Measurements from ENCODE around the gene INPP5A.

The INPP5A gene

DNA sequence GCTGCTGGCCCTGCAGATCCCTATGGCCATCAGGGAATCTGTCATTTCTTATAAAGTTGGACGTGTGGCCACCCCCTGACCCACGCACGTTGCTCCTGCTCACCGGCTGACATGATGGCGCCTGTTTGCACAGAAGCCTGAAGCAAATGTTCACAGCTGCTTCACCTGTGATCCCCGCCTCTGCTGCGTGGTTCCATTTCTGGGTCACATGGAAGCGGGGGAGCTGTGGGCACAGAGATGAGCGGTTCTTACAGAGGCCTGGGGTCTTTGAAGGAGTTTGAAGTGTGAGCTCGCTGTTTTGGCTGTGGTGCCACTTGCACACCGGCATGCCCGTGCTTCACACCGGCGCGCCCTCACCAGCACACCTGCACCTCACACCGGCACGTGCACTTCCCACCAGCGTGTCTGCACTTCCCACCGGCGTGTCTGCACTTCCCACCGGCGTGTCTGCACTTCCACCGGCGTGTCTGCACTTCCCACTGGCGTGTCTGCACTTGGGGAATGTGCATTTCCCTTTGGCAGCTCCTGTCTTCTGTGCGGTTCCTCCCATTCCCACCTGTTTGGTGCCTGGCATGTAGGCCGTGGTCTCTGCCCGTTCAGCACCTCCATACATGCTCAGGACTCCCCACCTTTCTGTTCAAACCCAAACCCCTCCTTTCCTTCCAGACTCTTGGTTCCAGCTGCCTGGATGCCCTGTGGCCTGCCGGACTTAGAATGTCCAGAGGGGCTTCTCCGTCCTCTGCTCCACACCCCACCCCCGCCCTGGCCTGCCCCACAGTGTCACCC is 86.7 kb downstream of the INPP5A start:
- H3K9me3 ChIP-seq (replicated peaks; ENCODE audit: insufficient read depth, low read length) = no peaks in the 10 kb centered on the region
- H3F3A ChIP-seq (ENCODE audit: insufficient read depth, low read length) = no peaks in the 10 kb centered on the region
- no peak overlapping the region for H3K27ac ChIP-seq (ENCODE audit: low read length)
- H2AFZ ChIP-seq (ENCODE audit: low read length) = no peak overlapping the region
- no peak overlapping the region for H3K9ac ChIP-seq (ENCODE audit: low read length)
- no peak overlapping the region for H3K4me2 ChIP-seq (ENCODE audit: low read depth, low read length)
- TF ChIP-seq, protein P1, sequence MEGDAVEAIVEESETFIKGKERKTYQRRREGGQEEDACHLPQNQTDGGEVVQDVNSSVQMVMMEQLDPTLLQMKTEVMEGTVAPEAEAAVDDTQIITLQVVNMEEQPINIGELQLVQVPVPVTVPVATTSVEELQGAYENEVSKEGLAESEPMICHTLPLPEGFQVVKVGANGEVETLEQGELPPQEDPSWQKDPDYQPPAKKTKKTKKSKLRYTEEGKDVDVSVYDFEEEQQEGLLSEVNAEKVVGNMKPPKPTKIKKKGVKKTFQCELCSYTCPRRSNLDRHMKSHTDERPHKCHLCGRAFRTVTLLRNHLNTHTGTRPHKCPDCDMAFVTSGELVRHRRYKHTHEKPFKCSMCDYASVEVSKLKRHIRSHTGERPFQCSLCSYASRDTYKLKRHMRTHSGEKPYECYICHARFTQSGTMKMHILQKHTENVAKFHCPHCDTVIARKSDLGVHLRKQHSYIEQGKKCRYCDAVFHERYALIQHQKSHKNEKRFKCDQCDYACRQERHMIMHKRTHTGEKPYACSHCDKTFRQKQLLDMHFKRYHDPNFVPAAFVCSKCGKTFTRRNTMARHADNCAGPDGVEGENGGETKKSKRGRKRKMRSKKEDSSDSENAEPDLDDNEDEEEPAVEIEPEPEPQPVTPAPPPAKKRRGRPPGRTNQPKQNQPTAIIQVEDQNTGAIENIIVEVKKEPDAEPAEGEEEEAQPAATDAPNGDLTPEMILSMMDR (IDR thresholded peaks at IDR 0.05; ENCODE audit: low read length) = no peak
- no peak for TF ChIP-seq EZH2 (optimal IDR thresholded peaks at IDR 0.05; ENCODE audit: low read depth, low read length)
- TF ChIP-seq EZH2phosphoT487 (IDR thresholded peaks at IDR 0.05; ENCODE audit: low read length) = no peak
- no peak for DNase-seq
- no peaks in the 10 kb centered on the region for H4K20me1 ChIP-seq (ENCODE audit: insufficient read depth, low read length)
- no peak overlapping the region for H3K4me3 ChIP-seq (ENCODE audit: low read length)
- H3K36me3 ChIP-seq (replicated peaks; ENCODE audit: insufficient read depth, low read length) = no peaks in the 10 kb centered on the region
- no peaks in the 10 kb centered on the region for H3K79me2 ChIP-seq (ENCODE audit: low read length)
- no peaks in the 10 kb centered on the region for H3K27me3 ChIP-seq (replicated peaks; ENCODE audit: insufficient read depth, low read length)
- H3K9me2 ChIP-seq (replicated peaks; ENCODE audit: insufficient read depth, low read length) = no peaks in the 10 kb centered on the region
- no peaks in the 10 kb centered on the region for H3K4me1 ChIP-seq (ENCODE audit: low read length)

DNA sequence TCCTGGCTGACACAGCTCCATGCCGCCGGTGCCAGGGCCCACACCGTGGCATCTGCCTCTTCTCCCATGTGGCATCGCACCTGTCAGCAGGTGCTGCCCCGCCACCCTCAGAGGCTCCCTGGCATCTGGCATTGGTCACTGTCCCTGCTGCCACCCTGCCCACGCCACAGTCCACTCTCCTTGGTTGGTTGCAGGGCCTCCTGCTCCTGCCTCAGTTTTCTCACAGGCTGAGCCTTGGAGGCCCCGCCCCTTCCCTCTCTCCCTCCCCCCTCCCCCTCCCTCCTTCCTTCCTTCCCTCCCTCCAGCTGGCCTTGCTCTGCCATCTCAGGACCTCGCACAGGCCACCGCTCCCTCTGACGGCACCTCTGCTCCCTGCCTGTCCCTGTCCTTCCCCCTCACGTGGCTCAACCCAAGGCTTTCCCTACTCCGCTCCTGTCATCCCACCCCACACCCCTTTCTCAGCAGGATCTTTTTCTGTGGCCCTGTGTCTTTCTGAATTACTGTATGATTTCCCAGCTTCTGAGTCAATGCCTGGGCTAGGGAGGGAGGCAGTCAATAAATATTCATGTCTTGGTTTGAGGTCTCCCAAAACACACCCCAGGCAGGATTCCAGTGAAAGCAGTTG is 87.4 kb downstream of the INPP5A start:
- H3F3A ChIP-seq (ENCODE audit: insufficient read depth, low read length) = no peaks in the 10 kb centered on the region
- no peaks in the 10 kb centered on the region for H4K20me1 ChIP-seq (ENCODE audit: insufficient read depth, low read length)
- no peaks in the 10 kb centered on the region for H3K36me3 ChIP-seq (replicated peaks; ENCODE audit: insufficient read depth, low read length)
- no peak overlapping the region for H3K4me3 ChIP-seq (ENCODE audit: low read length)
- no peaks in the 10 kb centered on the region for H3K4me1 ChIP-seq (ENCODE audit: low read length)
- TF ChIP-seq, protein P1 (IDR thresholded peaks at IDR 0.05; ENCODE audit: low read length) = no peak
- no peak for TF ChIP-seq EZH2phosphoT487 (IDR thresholded peaks at IDR 0.05; ENCODE audit: low read length)
- no peak for TF ChIP-seq EZH2 (optimal IDR thresholded peaks at IDR 0.05; ENCODE audit: low read depth, low read length)
- no peak overlapping the region for H3K27ac ChIP-seq (ENCODE audit: low read length)
- H3K27me3 ChIP-seq (replicated peaks; ENCODE audit: insufficient read depth, low read length) = no peaks in the 10 kb centered on the region
- DNase-seq = no peak
- H3K79me2 ChIP-seq (ENCODE audit: low read length) = no peaks in the 10 kb centered on the region
- no peak overlapping the region for H3K4me2 ChIP-seq (ENCODE audit: low read depth, low read length)
- no peak overlapping the region for H2AFZ ChIP-seq (ENCODE audit: low read length)
- H3K9me2 ChIP-seq (replicated peaks; ENCODE audit: insufficient read depth, low read length) = no peaks in the 10 kb centered on the region
- no peak overlapping the region for H3K9ac ChIP-seq (ENCODE audit: low read length)
- H3K9me3 ChIP-seq (replicated peaks; ENCODE audit: insufficient read depth, low read length) = no peaks in the 10 kb centered on the region

DNA sequence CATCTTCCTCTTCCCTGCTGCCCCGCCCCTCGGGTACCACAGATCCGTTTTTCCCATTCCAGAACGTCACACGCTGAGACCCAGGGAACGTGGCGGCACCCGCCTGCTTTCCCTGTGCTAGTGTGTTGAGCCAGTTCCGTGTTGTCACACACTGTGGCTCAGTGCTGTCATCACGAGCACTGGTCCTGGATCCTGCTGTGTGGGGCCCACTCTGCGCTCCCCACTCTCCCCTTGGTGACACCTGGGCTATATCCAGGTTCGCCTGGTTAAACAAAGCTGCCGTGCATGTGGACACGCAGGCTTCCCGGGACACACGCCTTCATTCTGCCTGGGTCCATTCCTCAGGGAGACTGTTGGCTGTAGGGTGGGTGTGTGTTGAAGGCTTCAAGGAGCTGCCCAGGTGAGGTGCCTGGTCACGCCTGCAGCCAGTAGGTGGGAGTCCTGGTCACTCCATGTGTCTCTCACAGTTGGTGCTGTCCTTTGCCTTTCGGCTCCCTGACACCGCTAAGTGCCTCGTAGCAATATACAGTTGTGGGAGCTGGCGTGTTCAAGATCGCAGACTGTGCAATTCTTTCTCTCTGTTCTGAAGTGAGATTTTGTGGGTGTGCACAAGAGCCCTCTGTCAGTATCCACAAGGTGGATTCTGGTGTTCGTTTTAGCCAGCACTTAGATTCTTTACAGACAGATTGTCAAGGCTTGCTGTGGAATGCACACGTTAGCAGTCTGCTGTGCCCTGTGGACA is 88.6 kb downstream of the INPP5A start:
- no peaks in the 10 kb centered on the region for H3K4me1 ChIP-seq (ENCODE audit: low read length)
- no peaks in the 10 kb centered on the region for H3K36me3 ChIP-seq (replicated peaks; ENCODE audit: insufficient read depth, low read length)
- DNase-seq = no peak
- no peak overlapping the region for H3K4me2 ChIP-seq (ENCODE audit: low read depth, low read length)
- no peaks in the 10 kb centered on the region for H4K20me1 ChIP-seq (ENCODE audit: insufficient read depth, low read length)
- no peaks in the 10 kb centered on the region for H3K79me2 ChIP-seq (ENCODE audit: low read length)
- H3F3A ChIP-seq (ENCODE audit: insufficient read depth, low read length) = no peaks in the 10 kb centered on the region
- H3K9ac ChIP-seq (ENCODE audit: low read length) = no peak overlapping the region
- no peaks in the 10 kb centered on the region for H3K9me3 ChIP-seq (replicated peaks; ENCODE audit: insufficient read depth, low read length)
- H3K9me2 ChIP-seq (replicated peaks; ENCODE audit: insufficient read depth, low read length) = no peaks in the 10 kb centered on the region
- H2AFZ ChIP-seq (ENCODE audit: low read length) = no peak overlapping the region
- no peak overlapping the region for H3K4me3 ChIP-seq (ENCODE audit: low read length)
- TF ChIP-seq, protein P1 (IDR thresholded peaks at IDR 0.05; ENCODE audit: low read length) = no peak
- no peak for TF ChIP-seq EZH2 (optimal IDR thresholded peaks at IDR 0.05; ENCODE audit: low read depth, low read length)
- TF ChIP-seq EZH2phosphoT487 (IDR thresholded peaks at IDR 0.05; ENCODE audit: low read length) = no peak
- H3K27me3 ChIP-seq (replicated peaks; ENCODE audit: insufficient read depth, low read length) = no peaks in the 10 kb centered on the region
- H3K27ac ChIP-seq (ENCODE audit: low read length) = no peak overlapping the region
